Measurements from ENCODE around the gene ADGRG3. TPM values are rescaled to one million over a fixed set of nuclear protein-coding genes. Genes with fewer than 3 reads are reported as not detected.

The ADGRG3 gene
- total and polyA plus RNA-seq, 9 of the 15 experiments (the other 6 are each of a cell fraction or from before 2014, with no cell fraction given) = 0.09 to 0.52 (median 0.14) TPM; not detected in 3

DNA sequence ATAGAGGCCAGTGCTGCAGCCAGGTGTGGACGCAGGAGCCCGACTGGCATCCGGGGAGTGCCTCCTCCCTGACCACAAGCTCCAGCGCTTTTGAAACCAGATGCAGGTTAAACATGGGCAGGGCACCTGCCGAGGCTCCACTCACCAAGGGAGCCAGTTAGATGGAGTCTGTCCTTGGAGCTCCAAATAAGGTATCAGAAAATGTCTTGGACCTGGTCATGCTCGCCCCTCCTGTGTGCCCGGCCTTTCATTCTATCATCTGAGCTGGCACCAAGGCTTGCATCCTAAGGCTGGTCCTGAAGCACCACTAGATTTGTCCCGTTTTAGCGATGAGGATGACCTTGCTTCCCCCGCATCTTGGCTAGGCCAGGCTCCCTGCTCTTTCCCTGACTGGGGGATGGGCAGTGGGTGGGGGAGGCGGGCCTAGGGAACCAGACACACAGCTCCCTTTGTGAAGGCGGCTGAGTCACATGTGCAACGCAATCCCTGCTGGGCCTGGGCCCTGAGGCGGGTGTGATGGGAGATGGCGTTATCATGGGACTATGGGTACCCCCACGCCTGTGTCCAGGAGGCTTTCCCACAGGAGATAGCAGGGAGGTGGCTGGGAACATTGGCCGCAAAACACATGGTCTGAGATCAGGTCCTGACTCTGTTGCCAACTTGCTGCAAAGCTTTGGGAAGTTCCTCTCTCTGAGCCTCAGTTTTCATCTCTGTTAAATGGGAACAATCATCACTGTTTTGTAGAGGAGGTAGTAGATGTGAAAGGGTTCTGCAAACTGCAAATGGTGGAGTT is 44.7 kb upstream of the ADGRG3 start (continued):
- TF ChIP-seq, protein P1, sequence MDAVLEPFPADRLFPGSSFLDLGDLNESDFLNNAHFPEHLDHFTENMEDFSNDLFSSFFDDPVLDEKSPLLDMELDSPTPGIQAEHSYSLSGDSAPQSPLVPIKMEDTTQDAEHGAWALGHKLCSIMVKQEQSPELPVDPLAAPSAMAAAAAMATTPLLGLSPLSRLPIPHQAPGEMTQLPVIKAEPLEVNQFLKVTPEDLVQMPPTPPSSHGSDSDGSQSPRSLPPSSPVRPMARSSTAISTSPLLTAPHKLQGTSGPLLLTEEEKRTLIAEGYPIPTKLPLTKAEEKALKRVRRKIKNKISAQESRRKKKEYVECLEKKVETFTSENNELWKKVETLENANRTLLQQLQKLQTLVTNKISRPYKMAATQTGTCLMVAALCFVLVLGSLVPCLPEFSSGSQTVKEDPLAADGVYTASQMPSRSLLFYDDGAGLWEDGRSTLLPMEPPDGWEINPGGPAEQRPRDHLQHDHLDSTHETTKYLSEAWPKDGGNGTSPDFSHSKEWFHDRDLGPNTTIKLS (IDR thresholded peaks at IDR 0.05; ENCODE audit: borderline replicate concordance, low read depth) = no peak
- TF ChIP-seq CEBPB (tag; IDR thresholded peaks at IDR 0.05) = no peak
- no peak for TF ChIP-seq NR4A1 (CRISPR knock-in tag; IDR thresholded peaks at IDR 0.05)
- TF ChIP-seq NR4A1 (tag; IDR thresholded peaks at IDR 0.05) = no peak
- no peak for TF ChIP-seq GABPB2 (CRISPR knock-in tag; conservative IDR thresholded peaks at IDR 0.05)
- peak; percentile 87 for TF ChIP-seq CHD4 (IDR thresholded peaks at IDR 0.05; ENCODE audit: insufficient read depth, insufficient replicate concordance, low read depth, low read length, poor library complexity, severe bottlenecking)
- no peak for TF ChIP-seq PHB (CRISPR knock-in tag; IDR thresholded peaks at IDR 0.05)
- no peak for TF ChIP-seq GTF2B (IDR thresholded peaks at IDR 0.05; ENCODE audit: extremely low read depth, insufficient read length)
- TF ChIP-seq RFX1 (IDR thresholded peaks at IDR 0.05) = no peak
- TF ChIP-seq SNAPC5 (CRISPR knock-in tag; IDR thresholded peaks at IDR 0.05) = no peak
- TF ChIP-seq KDM5B (IDR thresholded peaks at IDR 0.05; ENCODE audit: insufficient replicate concordance, low read depth, low read length) = no peak
- TF ChIP-seq ADNP (tag; IDR thresholded peaks at IDR 0.05) = peak; percentile 98
- TF ChIP-seq, protein P2, sequence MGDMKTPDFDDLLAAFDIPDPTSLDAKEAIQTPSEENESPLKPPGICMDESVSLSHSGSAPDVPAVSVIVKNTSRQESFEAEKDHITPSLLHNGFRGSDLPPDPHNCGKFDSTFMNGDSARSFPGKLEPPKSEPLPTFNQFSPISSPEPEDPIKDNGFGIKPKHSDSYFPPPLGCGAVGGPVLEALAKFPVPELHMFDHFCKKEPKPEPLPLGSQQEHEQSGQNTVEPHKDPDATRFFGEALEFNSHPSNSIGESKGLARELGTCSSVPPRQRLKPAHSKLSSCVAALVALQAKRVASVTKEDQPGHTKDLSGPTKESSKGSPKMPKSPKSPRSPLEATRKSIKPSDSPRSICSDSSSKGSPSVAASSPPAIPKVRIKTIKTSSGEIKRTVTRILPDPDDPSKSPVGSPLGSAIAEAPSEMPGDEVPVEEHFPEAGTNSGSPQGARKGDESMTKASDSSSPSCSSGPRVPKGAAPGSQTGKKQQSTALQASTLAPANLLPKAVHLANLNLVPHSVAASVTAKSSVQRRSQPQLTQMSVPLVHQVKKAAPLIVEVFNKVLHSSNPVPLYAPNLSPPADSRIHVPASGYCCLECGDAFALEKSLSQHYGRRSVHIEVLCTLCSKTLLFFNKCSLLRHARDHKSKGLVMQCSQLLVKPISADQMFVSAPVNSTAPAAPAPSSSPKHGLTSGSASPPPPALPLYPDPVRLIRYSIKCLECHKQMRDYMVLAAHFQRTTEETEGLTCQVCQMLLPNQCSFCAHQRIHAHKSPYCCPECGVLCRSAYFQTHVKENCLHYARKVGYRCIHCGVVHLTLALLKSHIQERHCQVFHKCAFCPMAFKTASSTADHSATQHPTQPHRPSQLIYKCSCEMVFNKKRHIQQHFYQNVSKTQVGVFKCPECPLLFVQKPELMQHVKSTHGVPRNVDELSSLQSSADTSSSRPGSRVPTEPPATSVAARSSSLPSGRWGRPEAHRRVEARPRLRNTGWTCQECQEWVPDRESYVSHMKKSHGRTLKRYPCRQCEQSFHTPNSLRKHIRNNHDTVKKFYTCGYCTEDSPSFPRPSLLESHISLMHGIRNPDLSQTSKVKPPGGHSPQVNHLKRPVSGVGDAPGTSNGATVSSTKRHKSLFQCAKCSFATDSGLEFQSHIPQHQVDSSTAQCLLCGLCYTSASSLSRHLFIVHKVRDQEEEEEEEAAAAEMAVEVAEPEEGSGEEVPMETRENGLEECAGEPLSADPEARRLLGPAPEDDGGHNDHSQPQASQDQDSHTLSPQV (IDR thresholded peaks at IDR 0.05) = no peak
- no peak for TF ChIP-seq ZNF274 (IDR thresholded peaks at IDR 0.05; ENCODE audit: borderline replicate concordance, low read depth, low read length)
- TF ChIP-seq ZNF445 (CRISPR knock-in tag; IDR thresholded peaks at IDR 0.05; ENCODE audit: low read depth) = no peak
- no peak for TF ChIP-seq ATF1 (CRISPR knock-in tag; IDR thresholded peaks at IDR 0.05)
- no peak for TF ChIP-seq ATF1 (tag; IDR thresholded peaks at IDR 0.05)
- TF ChIP-seq USF2 (CRISPR knock-in tag; IDR thresholded peaks at IDR 0.05) = peak; percentile 60
- TF ChIP-seq POLR3G (IDR thresholded peaks at IDR 0.05; ENCODE audit: extremely low read depth, insufficient read length, insufficient replicate concordance) = no peak
- TF ChIP-seq SRSF1 (IDR thresholded peaks at IDR 0.05; ENCODE audit: low read depth, low read length) = no peak
- no peak for TF ChIP-seq TAF1 (IDR thresholded peaks at IDR 0.05; ENCODE audit: control insufficient read depth, extremely low read depth, insufficient read depth, low read length, severe bottlenecking)
